ENCODE data around the gene PANX1.
"Not testable (repeated sequence)": the region's sequence is repeated elsewhere in the genome, so short reads cannot be mapped to it uniquely, and the experiment has no call there.

Gene PANX1

GRCh38 chr11:94128746-94129511, at the start of gene PANX1:
TSS of gene PANX1 (plus strand) at chr11:94128841. CDS start at chr11:94129313, 472 bp downstream.
- DNase-seq (ENCODE audit: low spot score): peak; percentile 45

GRCh38 chr11:94084164-94084563, 44.5 kb upstream of the PANX1 start:
- DNase-seq (ENCODE audit: low spot score): no peak

GRCh38 chr11:94088906-94089305, 39.7 kb upstream of the PANX1 start:
- no peak for DNase-seq (ENCODE audit: low spot score)

- DNase-seq (ENCODE audit: low spot score): no peak
Observed at GRCh38 chr11:94089341-94089740, 39.3 kb upstream of the PANX1 start.

GRCh38 chr11:94090401-94090800, 38.2 kb upstream of the PANX1 start:
- no peak for DNase-seq (ENCODE audit: low spot score)

GRCh38 chr11:94091091-94091490, 37.5 kb upstream of the PANX1 start:
- DNase-seq (ENCODE audit: low spot score): no peak

GRCh38 chr11:94100253-94100652, 28.4 kb upstream of the PANX1 start:
- no peak for DNase-seq (ENCODE audit: low spot score)

GRCh38 chr11:94103471-94103870, 25.2 kb upstream of the PANX1 start:
- DNase-seq (ENCODE audit: low spot score): no peak

GRCh38 chr11:94104734-94105133, 23.9 kb upstream of the PANX1 start:
- no peak for DNase-seq (ENCODE audit: low spot score)

GRCh38 chr11:94106716-94107115, 21.9 kb upstream of the PANX1 start:
- no peak for DNase-seq (ENCODE audit: low spot score)

- DNase-seq (ENCODE audit: low spot score): no peak
Observed at GRCh38 chr11:94107363-94107762, 21.3 kb upstream of the PANX1 start.

- DNase-seq (ENCODE audit: low spot score): no peak
Observed at GRCh38 chr11:94111241-94111640, 17.4 kb upstream of the PANX1 start.

GRCh38 chr11:94111660-94112059, 17.0 kb upstream of the PANX1 start:
- DNase-seq (ENCODE audit: low spot score): no peak

- no peak for DNase-seq (ENCODE audit: low spot score)
Observed at GRCh38 chr11:94112206-94112953, 16.3 kb upstream of the PANX1 start.

GRCh38 chr11:94117197-94117574, 11.5 kb upstream of the PANX1 start:
- no peak for DNase-seq (ENCODE audit: low spot score)

GRCh38 chr11:94117871-94118270, 10.8 kb upstream of the PANX1 start:
- no peak for DNase-seq (ENCODE audit: low spot score)

GRCh38 chr11:94119676-94120075, 9.0 kb upstream of the PANX1 start:
- DNase-seq (ENCODE audit: low spot score): not testable (repeated sequence)

GRCh38 chr11:94120516-94120915, 8.1 kb upstream of the PANX1 start:
- not testable (repeated sequence) for DNase-seq (ENCODE audit: low spot score)

- DNase-seq (ENCODE audit: low spot score): no peak
Observed at GRCh38 chr11:94120946-94121345, 7.7 kb upstream of the PANX1 start.

GRCh38 chr11:94125407-94126115, 3.1 kb upstream of the PANX1 start:
- no peak for DNase-seq (ENCODE audit: low spot score)

- no peak for DNase-seq (ENCODE audit: low spot score)
Observed at GRCh38 chr11:94127638-94128037, 1.0 kb upstream of the PANX1 start.

GRCh38 chr11:94128291-94128745, 323 bp upstream of the PANX1 start:
- DNase-seq (ENCODE audit: low spot score): no peak
